ENCODE data around the gene SOWAHC. TPM values are rescaled to one million over a fixed set of nuclear protein-coding genes. Genes with fewer than 3 reads are reported as not detected.

The SOWAHC gene
- total RNA-seq, 3 donors from 2014 or later: 9.1 to 18.4 (median 14.7) TPM

- H3K9me3 ChIP-seq: no peaks in the 10 kb centered on the region
Measured at GRCh38 chr2:109646961-109647360, 32.8 kb downstream of the SOWAHC start.

GRCh38 chr2:109647636-109648035 lies 33.5 kb downstream of the SOWAHC start:
- TF ChIP-seq CTCF (IDR thresholded peaks at IDR 0.05) (no peak), POLR2AphosphoS5 (IDR thresholded peaks at IDR 0.05) (no peak), POLR2A (IDR thresholded peaks at IDR 0.05) (no peak)
- Histone ChIP-seq H3K27ac (peak overlapping the region; percentile 35 to 71), H3K9me3 (no peaks in the 10 kb centered on the region), H3K36me3 (no peaks in the 10 kb centered on the region), H3K4me1 (peaks cover 0 to 17% of the 10 kb centered on the region in 2 donors), H3K4me3 (no peak overlapping the region), H3K27me3 (no peaks in the 10 kb centered on the region)
- intact Hi-C loops (cut with DNase I; ENCODE audit: low total_unique reads): no loop called here
- DNase-seq (ENCODE audit: low spot score in 2 of 2): no peak

More at GRCh38 chr2:109646961-109647360, 32.8 kb downstream of the SOWAHC start:
- Histone ChIP-seq H3K36me3 (no peaks in the 10 kb centered on the region), H3K4me1 (peaks cover 0 to 17% of the 10 kb centered on the region in 2 donors), H3K27ac (peak overlapping the region in 1 of 2 donors; percentile 71), H3K27me3 (no peaks in the 10 kb centered on the region), H3K4me3 (no peak overlapping the region)
- intact Hi-C loops (cut with DNase I; ENCODE audit: low total_unique reads): no loop called here
- no peak for DNase-seq (ENCODE audit: low spot score in 2 of 2)
- TF ChIP-seq POLR2A (IDR thresholded peaks at IDR 0.05) (no peak), POLR2AphosphoS5 (IDR thresholded peaks at IDR 0.05) (no peak), CTCF (IDR thresholded peaks at IDR 0.05) (no peak)

GRCh38 chr2:109648041-109648527 lies 33.9 kb downstream of the SOWAHC start:
- H3K27ac ChIP-seq: peak overlapping the region; percentile 35 to 71
- peak in 1 of 2 donors; percentile 39 for DNase-seq (ENCODE audit: low spot score in 2 of 2)
- intact Hi-C loops (cut with DNase I; ENCODE audit: low total_unique reads): no loop called here

GRCh38 chr2:109649736-109650695 lies 35.9 kb downstream of the SOWAHC start:
- H3K27ac ChIP-seq: no peak overlapping the region
- H3K4me1 ChIP-seq: peaks cover 0 to 7% of the 10 kb centered on the region in 2 donors
- intact Hi-C loops (cut with DNase I; ENCODE audit: low total_unique reads): no loop called here
- no peak for DNase-seq (ENCODE audit: low spot score in 2 of 2)
- H3K4me3 ChIP-seq: no peak overlapping the region
- no peaks in the 10 kb centered on the region for H3K9me3 ChIP-seq
- TF ChIP-seq POLR2A (IDR thresholded peaks at IDR 0.05): no peak
- no peak for TF ChIP-seq POLR2AphosphoS5 (IDR thresholded peaks at IDR 0.05)
- no peak for TF ChIP-seq CTCF (IDR thresholded peaks at IDR 0.05)
- H3K36me3 ChIP-seq: no peaks in the 10 kb centered on the region
- H3K27me3 ChIP-seq: no peaks in the 10 kb centered on the region

More at GRCh38 chr2:109648041-109648527, 33.9 kb downstream of the SOWAHC start:
- no peak for TF ChIP-seq POLR2A (IDR thresholded peaks at IDR 0.05)
- Histone ChIP-seq H3K4me1 (peaks cover 0 to 16% of the 10 kb centered on the region in 2 donors), H3K36me3 (no peaks in the 10 kb centered on the region), H3K27me3 (no peaks in the 10 kb centered on the region), H3K4me3 (no peak overlapping the region), H3K9me3 (no peaks in the 10 kb centered on the region)

GRCh38 chr2:109654326-109655050 lies 40.3 kb downstream of the SOWAHC start:
- no peak for DNase-seq (ENCODE audit: low spot score in 2 of 2)
- H3K4me1 ChIP-seq: no peaks in the 10 kb centered on the region
- TF ChIP-seq POLR2AphosphoS5 (IDR thresholded peaks at IDR 0.05): no peak
- TF ChIP-seq POLR2A (IDR thresholded peaks at IDR 0.05): no peak
- H3K27me3 ChIP-seq: no peaks in the 10 kb centered on the region
- H3K27ac ChIP-seq: no peak overlapping the region
- H3K9me3 ChIP-seq: no peaks in the 10 kb centered on the region
- intact Hi-C loops (cut with DNase I; ENCODE audit: low total_unique reads): no loop called here
- no peak overlapping the region for H3K4me3 ChIP-seq
- no peaks in the 10 kb centered on the region for H3K36me3 ChIP-seq

All from breast epithelium (tissue), 4 donors.